Fibroblast of mammary gland (primary cell): ENCODE results near the gene GPBP1L1.

ENCODE experiments used
- DNase-seq: peaks from one replicate; pipeline ENCODE4 v3.0.0-alpha.2; 2010; ENCODE audit warnings: low read depth
- H3K4me3 ChIP-seq: 2 replicates; pipeline ENCODE4 v1.5.1; 2011; ENCODE audit warnings: low read depth, mild to moderate bottlenecking, low read length, moderate library complexity; ENCODE audit not compliant: control insufficient read depth
- CTCF ChIP-seq: conservative IDR thresholded peaks from 2 replicates; pipeline ENCODE4 v1.5.1; 2011; ENCODE audit warnings: low read depth, low read length, inconsistent platforms; ENCODE audit not compliant: control insufficient read depth, insufficient read depth

Gene GPBP1L1

GRCh38 chr1:45622524-45623394 lies 63.6 kb downstream of the GPBP1L1 start:
- peak overlapping the region; percentile 12 for H3K4me3 ChIP-seq
- no peak for TF ChIP-seq CTCF

GRCh38 chr1:45621895-45622523 lies 64.3 kb downstream of the GPBP1L1 start:
- no peak overlapping the region for H3K4me3 ChIP-seq
- no peak for TF ChIP-seq CTCF

More at GRCh38 chr1:45622524-45623394, 63.6 kb downstream of the GPBP1L1 start:
- DNase-seq: no peak

GRCh38 chr1:45621501-45621836 lies 64.9 kb downstream of the GPBP1L1 start:
- H3K4me3 ChIP-seq: no peak overlapping the region
- DNase-seq: no peak
- no peak for TF ChIP-seq CTCF

More at GRCh38 chr1:45621895-45622523, 64.3 kb downstream of the GPBP1L1 start:
- DNase-seq: no peak

- no peak for TF ChIP-seq CTCF
- H3K4me3 ChIP-seq: no peak overlapping the region
- no peak for DNase-seq
These were observed 65.5 kb downstream of the GPBP1L1 start for GRCh38 chr1:45620588-45621500.

- no peak for TF ChIP-seq CTCF
- no peak for DNase-seq
- H3K4me3 ChIP-seq: no peak overlapping the region
These were observed 67.0 kb downstream of the GPBP1L1 start for GRCh38 chr1:45619149-45619921.

GRCh38 chr1:45617618-45618017 lies 68.7 kb downstream of the GPBP1L1 start:
- peak; percentile 41 for DNase-seq
- no peak for TF ChIP-seq CTCF
- no peak overlapping the region for H3K4me3 ChIP-seq
